Activated naive CD8-positive, alpha-beta T cell (primary cell): ENCODE measurements around the gene PXN.

Experiments used
- H3K27ac Mint-ChIP-seq: one replicate; pipeline ENCODE4 v1.8.0; 2021; ENCODE audit warnings: mixed read lengths
- H3K27me3 Mint-ChIP-seq: one replicate; pipeline ENCODE4 v1.8.0; 2021; ENCODE audit warnings: mixed read lengths
- H3K36me3 Mint-ChIP-seq: one replicate; pipeline ENCODE4 v1.8.0; 2021; ENCODE audit warnings: mixed read lengths
- H3K4me1 Mint-ChIP-seq: one replicate; pipeline ENCODE4 v1.8.0; 2021; ENCODE audit warnings: low read depth, mixed read lengths
- H3K4me3 Mint-ChIP-seq: one replicate; pipeline ENCODE4 v1.8.0; 2021; ENCODE audit warnings: mild to moderate bottlenecking, mixed read lengths
- H3K9me3 Mint-ChIP-seq: one replicate; pipeline ENCODE4 v1.8.0; 2021; ENCODE audit warnings: low read depth, mixed read lengths

The PXN gene

DNA sequence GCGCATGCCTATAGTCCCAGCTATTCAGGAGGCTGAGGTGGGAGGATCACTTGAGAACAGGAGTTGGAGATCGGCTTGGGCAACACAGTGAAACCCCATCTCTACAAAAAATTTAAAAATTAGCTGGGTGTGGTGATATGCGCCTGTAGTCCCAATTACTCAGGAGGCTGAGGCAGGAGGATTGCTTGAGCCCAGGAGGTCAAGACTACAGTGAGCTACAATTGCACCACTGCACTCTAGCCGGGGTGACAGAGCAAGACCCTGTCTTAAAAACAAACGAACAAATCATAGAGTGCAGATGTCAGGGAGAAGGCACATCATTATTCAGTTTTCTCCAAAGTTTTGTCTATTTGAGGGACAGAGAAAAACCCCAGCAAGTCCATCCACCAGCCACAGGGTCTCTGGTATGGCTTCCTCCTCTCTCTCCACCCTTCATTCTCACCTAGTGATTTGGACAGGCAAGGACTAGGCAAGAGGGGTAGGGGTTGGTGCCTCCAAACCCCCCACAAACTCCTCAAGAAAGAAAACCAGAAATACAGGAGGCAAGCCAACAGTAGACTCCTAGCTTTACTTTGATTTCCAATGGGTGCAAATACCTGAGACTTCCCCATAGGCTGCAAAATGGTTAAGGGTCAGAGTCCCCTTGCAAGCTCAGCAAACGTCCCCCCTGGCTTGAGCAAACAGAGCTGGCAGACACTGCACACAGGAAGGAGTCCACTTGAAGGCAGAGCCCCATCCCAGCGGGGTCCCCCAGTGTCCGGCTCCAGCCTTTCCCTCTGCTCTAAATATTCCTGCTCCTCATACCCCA, 38.1 kb downstream of the PXN start:
- Mint-ChIP-seq H3K27me3 (no peaks in the 10 kb centered on the region), H3K4me1 (peaks cover 62% of the 10 kb centered on the region), H3K9me3 (no peaks in the 10 kb centered on the region), H3K27ac (no peak overlapping the region), H3K4me3 (no peak overlapping the region), H3K36me3 (no peaks in the 10 kb centered on the region)

DNA sequence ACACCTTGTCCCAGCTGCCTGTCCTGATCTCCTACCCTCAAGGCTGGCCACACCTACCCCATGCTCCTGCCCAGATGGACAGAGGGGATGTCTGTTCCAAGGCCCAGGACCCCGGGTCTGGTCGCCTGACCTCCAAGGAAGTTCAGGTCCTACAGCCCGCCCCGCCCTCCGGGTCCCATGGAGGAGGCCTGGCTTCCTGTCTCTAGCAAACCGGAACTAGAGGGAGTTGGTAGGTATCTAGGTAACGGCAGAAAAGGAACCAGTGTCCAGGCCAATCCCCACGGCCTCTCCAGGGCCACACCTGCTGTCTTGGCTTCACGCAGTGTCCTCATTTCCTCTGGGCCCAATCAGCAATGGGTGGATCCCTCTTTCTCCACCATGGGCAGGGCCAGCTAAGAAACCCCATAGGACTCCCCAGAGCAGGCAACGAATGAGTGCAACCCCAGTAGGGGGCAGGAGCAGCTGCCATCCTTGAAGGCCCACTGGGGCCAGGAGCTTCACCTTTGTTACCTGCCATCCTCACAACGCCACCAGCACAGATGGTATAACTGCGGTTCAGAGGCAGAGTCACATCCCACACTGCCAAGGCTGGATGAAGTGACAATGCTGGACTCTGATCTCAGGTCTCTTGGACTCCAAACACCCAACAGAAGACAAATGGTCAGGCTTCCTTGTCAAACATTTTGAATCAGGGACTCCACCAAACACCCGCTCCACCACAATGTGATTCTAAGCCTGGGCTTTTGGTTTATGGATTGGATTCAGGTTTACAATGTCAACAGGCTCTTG, 39.5 kb downstream of the PXN start:
- Mint-ChIP-seq H3K4me1 (peaks cover 48% of the 10 kb centered on the region), H3K27ac (peak overlapping the region; percentile 86), H3K9me3 (no peaks in the 10 kb centered on the region), H3K36me3 (no peaks in the 10 kb centered on the region), H3K27me3 (no peaks in the 10 kb centered on the region), H3K4me3 (peak overlapping the region; percentile 64)

DNA sequence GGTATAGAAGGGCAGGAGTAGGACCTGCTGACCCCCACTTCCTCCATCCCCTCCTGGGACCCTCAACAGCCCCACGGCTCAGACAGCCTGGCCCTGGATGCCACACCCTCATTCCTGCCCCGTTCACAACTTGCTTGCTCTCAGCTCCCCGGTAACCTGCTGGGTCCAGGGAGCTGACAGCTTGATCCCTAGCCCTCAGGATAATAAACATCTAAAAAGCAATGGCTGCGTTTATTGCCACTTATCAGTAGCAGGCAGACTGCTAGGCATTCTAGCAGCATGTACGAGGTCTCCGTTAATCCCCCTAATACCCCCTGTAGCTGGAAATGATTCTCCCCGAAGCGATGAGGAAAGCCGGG, 40.4 kb downstream of the PXN start:
- H3K9me3 Mint-ChIP-seq, result no peaks in the 10 kb centered on the region
- H3K36me3 Mint-ChIP-seq, result no peaks in the 10 kb centered on the region
- no peaks in the 10 kb centered on the region for H3K27me3 Mint-ChIP-seq
- peak overlapping the region; percentile 86 for H3K27ac Mint-ChIP-seq
- peak overlapping the region; percentile 32 for H3K4me3 Mint-ChIP-seq
- H3K4me1 Mint-ChIP-seq, result peaks cover 40% of the 10 kb centered on the region

DNA sequence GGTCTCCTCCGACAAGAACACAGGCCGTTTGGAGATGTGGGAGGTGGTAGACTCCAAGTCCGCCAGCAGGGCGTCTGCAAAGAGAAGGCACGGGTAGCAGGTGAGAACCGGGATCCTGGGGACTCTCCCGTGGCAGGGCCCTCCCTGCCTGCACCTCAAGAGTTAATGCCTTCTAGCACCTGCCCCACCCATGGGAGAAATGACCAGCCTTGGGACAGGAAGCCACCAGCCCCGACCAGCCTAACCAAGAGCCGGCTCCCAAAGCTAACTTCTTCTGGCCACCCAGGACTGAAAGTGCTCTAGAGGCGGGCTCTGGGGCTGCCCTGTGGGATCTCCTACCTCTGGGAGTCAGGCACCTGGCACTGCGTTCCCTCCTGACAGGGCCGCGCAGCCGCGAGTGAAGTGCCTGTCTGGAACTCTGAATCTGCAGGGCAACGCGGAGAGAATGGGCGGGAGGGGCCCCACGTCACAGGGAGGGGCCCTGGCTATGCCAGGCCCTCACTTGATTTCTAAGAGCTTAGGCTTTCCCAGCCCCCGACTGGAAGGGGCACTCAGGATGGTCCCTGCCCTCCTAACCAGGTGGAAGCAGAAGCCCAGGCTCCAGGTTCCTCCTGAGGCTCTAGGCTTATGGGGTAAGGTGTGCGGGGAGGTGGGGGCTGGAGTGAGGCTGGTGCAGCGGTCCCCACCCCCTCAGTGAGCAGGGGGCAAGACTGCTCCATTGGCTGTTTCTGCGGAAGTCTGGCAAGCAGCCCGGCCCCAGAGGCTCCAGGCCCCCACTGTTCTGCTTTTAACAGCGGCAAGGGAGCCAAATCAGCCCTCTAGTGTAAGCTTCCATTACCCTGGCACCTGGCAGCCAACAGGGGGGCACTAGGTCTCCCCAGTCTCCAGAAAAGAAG, 41.0 kb downstream of the PXN start:
- Mint-ChIP-seq H3K9me3 (no peaks in the 10 kb centered on the region), H3K27me3 (no peaks in the 10 kb centered on the region), H3K27ac (peak overlapping the region; percentile 86), H3K4me3 (no peak overlapping the region), H3K4me1 (peaks cover 34% of the 10 kb centered on the region), H3K36me3 (no peaks in the 10 kb centered on the region)

DNA sequence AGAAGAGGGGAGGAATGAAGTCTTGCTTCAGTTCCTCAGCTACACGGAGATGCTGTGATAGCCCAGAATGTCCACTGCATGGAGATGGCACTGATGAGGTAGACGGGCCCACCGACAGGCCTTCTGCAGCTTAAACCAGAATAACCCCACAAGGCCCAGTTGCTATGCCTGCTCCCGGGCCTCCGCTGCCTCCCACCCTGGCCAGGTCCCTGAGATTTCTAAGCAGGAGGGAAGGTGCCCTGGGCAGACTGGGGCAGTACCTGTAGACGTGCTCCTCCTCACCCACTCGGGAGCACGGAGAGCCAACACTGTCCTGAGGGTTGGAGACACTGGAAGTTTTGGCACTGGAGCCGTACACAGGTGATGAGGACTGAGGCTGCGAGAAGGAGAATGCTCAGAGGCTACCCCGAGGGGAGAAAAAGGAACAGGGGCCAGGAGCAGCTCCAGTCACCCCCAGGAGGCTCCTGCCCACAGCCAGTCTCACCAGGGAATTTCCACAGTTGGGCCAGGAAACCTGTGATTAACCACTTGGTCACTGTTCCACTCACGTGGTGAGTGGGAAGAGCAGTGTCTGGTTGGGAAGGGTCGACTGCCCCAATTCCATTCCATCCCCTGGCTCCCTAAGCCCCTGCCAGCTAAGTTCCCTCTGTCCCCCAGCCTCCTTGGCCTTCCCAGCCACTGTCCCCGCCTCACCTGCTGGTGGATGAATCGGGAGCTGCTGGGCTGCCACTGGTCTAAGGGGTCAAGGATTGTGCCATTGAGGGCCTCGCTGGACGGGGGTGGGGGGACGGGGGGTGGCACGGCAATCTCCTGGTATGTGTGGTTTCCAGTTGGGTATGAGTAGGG, 41.8 kb downstream of the PXN start:
- no peaks in the 10 kb centered on the region for H3K36me3 Mint-ChIP-seq
- H3K4me1 Mint-ChIP-seq, result peaks cover 26% of the 10 kb centered on the region
- H3K9me3 Mint-ChIP-seq, result no peaks in the 10 kb centered on the region
- H3K27me3 Mint-ChIP-seq, result no peaks in the 10 kb centered on the region
- H3K4me3 Mint-ChIP-seq, result no peak overlapping the region
- no peak overlapping the region for H3K27ac Mint-ChIP-seq

DNA sequence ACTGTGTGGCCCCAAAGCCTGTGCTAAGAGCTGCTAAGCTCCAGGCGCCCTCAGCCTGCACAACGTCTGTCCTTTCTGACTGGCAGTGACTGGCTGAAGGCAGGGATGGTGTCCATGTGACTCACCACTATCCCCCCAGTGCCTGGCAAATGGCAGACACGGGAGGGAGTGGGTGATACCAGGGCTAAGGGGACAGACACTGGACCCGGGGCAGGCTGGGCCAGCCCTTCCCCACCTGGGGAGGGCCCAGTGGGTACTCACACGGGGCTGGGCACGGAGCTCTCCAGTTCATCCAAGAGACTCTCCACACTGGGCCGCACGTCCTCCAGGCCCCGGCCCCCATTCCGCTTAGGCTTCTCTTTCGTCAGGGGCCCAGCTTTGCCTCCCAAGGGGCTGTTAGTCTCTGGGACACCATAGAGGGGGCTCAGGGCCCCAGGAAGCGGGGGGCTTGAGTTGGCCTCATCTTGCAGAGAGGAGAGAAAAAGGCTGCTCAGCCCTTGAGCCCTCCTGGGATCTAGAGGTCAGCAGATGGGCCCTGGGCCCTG, 43.2 kb downstream of the PXN start:
- H3K27ac Mint-ChIP-seq, result no peak overlapping the region
- no peaks in the 10 kb centered on the region for H3K27me3 Mint-ChIP-seq
- H3K9me3 Mint-ChIP-seq, result no peaks in the 10 kb centered on the region
- no peaks in the 10 kb centered on the region for H3K36me3 Mint-ChIP-seq
- H3K4me3 Mint-ChIP-seq, result no peak overlapping the region
- peaks cover 14% of the 10 kb centered on the region for H3K4me1 Mint-ChIP-seq

DNA sequence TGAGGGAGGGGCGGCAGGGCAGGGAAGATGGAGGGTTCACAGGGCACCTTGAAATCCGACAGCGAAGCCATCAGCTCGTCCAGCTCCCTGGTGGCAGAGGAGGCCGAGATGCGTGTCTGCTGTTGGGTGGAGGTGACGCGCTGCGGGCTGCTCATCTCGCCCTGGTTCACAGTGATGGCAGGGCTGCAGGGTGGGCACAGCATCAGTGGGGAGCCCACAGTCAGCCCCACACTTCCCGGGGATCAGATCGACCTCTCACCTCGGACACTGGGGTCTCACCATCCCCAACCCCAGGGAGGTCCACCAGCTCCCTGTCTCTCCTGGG, 44.0 kb downstream of the PXN start:
- Mint-ChIP-seq H3K27me3 (no peaks in the 10 kb centered on the region), H3K27ac (no peak overlapping the region), H3K36me3 (no peaks in the 10 kb centered on the region), H3K4me1 (peaks cover 12% of the 10 kb centered on the region), H3K9me3 (no peaks in the 10 kb centered on the region), H3K4me3 (no peak overlapping the region)

DNA sequence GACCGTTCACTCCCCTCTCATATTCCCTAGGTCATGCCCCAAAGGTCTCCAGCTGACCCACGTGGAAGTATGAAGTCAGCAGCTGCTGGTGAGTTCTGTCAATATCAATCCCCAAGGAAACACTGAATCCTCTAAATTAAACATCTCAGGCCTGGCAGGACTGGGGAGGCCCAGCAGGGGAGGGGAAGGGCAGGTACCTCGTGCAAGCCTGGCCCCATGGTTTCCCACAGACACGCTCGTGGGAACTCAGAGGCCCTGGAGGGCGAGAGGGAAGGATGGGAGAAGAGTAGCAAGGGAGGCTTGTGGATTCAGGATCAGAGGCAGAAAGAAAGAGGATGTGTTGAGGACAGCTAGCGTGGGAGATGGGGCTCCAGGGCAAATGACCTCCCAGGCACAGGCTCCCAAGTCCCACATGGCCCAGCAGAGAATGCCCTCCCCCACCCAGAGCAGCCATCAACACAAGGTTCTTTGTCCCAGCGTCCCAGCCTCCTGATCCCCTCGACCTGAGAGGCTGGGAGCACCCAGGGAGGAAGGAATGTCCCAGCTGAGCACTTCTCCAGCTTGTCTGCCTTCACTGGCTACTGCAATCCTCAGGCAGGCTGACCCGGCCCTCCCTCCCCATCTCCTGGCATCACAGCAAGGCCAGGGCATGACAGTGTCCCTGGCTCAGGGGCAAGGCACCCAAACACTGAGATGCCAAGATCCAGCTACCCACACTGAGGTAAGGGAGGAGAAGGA, 44.5 kb downstream of the PXN start:
- Mint-ChIP-seq H3K27me3 (no peaks in the 10 kb centered on the region), H3K4me1 (peaks cover 9% of the 10 kb centered on the region), H3K9me3 (no peaks in the 10 kb centered on the region), H3K36me3 (no peaks in the 10 kb centered on the region), H3K4me3 (no peak overlapping the region), H3K27ac (no peak overlapping the region)

DNA sequence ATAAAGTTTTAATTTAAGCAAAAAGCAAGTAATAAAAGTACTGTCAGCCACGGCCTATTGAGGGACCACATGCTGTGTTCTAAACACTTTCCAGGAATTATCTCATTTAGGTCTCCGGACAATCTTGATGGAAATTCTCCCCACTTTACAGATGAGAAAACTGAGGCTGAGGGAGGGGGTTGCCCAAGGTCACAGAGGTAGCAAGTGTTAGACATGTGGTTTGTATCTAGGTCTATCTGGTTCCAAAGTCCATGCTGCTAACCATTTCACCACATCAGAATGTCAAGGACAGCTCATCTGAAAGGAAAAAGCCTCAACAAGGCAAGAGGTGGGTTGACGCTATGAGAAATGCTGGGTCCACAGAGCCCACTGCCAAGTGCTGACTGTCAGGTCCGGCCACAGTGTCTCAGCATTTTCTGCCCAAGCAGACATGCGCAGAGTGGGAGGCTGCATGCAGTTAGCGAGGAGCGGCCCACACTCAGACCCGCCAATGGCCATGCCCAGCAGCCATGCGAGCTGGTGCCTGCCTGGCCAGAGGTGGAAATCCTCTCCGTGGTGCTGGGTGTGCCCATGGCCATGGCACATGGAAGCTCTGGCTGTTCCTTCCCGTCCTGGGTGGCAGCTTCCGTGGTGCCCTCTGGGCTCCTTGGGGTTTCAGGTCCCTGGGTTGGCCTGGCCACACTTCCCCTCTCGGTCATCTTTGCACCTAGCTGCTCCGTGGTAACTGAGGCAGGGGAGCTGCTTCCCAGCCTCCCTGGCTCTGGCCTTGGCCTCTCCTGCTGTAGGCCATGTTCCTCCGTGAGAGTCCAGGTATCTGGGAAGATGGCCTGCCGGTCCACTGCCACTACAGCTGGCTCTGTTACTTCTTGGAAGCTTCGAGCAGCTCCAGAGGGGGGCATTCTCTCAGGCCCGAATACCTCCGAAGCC, 46.6 kb downstream of the PXN start:
- H3K4me1 Mint-ChIP-seq, result no peaks in the 10 kb centered on the region
- no peaks in the 10 kb centered on the region for H3K27me3 Mint-ChIP-seq
- H3K27ac Mint-ChIP-seq, result no peak overlapping the region
- no peak overlapping the region for H3K4me3 Mint-ChIP-seq
- H3K9me3 Mint-ChIP-seq, result no peaks in the 10 kb centered on the region
- no peaks in the 10 kb centered on the region for H3K36me3 Mint-ChIP-seq

DNA sequence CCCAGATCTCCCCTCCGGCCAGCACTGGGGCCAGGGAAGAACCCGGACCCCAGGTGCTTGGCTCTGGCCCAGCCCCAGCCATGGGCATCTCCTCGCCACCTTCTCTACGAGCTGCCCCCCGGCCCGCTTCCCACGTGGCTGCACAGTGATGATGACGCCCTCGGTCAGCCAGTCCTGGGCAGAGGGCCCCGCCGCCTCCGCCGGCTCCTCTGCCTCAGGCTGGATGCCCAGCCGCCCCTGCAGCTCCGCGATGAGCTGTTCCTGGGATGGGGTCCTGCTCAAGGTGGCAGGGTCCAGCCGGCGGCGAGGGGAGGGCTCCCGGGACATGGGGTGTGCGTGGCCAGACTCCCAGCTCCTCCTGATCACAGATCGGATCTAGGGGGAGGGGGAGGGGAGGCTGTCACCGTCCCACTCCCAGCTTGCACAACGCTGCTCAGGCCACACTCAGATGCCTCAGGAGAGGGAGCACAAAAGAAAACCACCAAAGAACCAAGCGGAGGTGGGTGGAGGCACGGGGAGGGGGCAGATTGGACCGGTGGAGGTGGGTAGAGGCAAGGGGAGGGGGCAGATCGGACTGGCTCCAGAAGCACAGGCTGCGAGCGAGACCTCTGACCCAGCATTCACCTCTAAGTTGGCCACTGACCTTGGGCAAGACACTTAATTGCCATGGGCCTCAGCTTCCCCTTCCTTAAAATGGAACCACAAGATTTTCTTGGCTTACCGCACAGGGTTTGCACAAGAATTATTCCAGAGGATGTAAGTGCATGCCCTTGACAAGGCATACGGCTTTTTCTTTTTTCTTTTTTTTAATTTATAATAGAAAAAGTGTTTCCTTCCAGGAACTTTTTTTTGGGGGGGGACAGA, 48.6 kb downstream of the PXN start:
- no peaks in the 10 kb centered on the region for H3K9me3 Mint-ChIP-seq
- no peaks in the 10 kb centered on the region for H3K4me1 Mint-ChIP-seq
- no peak overlapping the region for H3K27ac Mint-ChIP-seq
- H3K27me3 Mint-ChIP-seq, result no peaks in the 10 kb centered on the region
- no peak overlapping the region for H3K4me3 Mint-ChIP-seq
- no peaks in the 10 kb centered on the region for H3K36me3 Mint-ChIP-seq

DNA sequence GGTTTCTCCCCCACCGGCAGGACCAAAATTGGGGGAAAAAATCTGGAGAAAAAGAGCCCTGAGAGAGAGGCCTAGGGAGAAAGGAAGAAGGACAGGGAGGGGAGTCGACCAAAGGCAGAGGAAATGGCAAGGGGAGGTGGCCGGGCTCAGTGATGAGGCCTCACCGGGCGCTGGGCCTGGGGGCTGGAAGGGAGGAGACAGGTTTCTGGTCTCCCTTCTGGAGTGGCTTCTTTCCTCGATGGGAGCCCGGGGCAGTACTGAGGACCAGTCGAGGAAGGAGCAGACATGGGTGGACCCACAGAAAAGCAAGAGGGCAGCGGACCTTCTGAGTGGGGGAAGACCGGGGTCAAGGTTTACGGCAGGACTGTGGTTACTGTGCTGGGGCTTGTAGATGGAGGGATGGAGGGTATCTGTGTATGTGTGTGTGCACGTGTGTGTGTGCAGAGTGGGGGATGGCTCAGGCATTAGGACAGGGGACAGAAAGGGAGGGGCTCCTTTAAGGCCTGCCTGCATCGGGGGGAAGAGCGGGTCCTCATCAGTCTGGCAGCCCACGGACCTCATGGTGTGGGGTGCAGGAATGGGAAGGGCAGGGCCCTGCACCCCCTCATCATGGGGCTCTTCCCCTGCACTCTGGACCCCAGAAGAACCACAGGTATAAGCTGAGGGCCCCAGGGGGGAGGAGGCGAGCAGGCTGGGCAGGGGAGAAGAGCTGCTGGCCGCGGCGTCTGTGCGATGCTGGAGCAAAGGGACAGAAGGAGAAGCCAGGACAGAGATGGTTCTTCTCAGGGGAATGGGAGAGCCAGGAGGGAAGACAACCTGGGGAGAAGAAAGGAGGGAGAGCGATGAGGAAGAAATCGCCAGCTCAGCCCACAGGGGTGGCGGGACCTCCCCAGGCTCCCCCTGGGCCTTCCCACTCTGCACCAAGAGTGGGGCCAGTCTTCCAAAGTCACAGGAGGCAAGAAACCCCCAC, 49.5 kb downstream of the PXN start:
- H3K36me3 Mint-ChIP-seq, result no peaks in the 10 kb centered on the region
- no peak overlapping the region for H3K4me3 Mint-ChIP-seq
- H3K27me3 Mint-ChIP-seq, result no peaks in the 10 kb centered on the region
- peak overlapping the region; percentile 80 for H3K27ac Mint-ChIP-seq
- no peaks in the 10 kb centered on the region for H3K9me3 Mint-ChIP-seq
- H3K4me1 Mint-ChIP-seq, result no peaks in the 10 kb centered on the region
